Thyroid gland (tissue), 4 donors: ENCODE data around the gene STIM1.

ENCODE experiments used
- POLR2A ChIP-seq, 2 donors: fragments of 450-650 bp; IDR thresholded peaks; one replicate each; pipeline ENCODE4 v1.6.1; 2017; ENCODE audit warnings: antibody characterized with exemption in 2 of 2, mild to moderate bottlenecking in 2 of 2, moderate library complexity in 1 of 2
- TF ChIP-seq, protein P1 (sequence below), 6 experiments: fragments of 200-600 bp in 3 of 6; fragments of 450-650 bp in 3 of 6; sonication (generic) in 3 of 6; IDR thresholded peaks; one replicate each; pipeline ENCODE4 v1.5.1; 2016 to 2019; ENCODE audit warnings: antibody characterized with exemption in 6 of 6, mild to moderate bottlenecking in 2 of 6, inconsistent platforms in 1 of 6, moderate library complexity in 1 of 6

DNA sequence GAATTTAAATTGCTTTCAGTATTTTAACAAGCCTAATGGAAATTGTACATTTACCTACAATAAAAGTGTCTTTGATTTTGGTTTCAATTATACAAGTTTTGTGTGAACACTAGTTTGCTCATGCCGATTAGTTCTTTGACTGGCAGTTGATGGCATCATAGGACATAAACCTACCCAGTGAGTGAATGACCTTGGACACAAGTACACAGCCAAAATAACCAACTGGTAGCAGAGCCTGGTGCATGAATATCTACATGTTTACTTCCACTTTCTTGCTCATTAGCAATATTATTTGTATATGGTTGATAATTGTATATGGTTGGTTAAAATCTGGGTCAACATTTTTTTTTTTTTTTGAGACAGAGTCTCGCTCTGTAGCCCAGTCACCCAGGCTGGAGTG is 37.8 kb downstream of the STIM1 start:
- TF ChIP-seq, protein P1, sequence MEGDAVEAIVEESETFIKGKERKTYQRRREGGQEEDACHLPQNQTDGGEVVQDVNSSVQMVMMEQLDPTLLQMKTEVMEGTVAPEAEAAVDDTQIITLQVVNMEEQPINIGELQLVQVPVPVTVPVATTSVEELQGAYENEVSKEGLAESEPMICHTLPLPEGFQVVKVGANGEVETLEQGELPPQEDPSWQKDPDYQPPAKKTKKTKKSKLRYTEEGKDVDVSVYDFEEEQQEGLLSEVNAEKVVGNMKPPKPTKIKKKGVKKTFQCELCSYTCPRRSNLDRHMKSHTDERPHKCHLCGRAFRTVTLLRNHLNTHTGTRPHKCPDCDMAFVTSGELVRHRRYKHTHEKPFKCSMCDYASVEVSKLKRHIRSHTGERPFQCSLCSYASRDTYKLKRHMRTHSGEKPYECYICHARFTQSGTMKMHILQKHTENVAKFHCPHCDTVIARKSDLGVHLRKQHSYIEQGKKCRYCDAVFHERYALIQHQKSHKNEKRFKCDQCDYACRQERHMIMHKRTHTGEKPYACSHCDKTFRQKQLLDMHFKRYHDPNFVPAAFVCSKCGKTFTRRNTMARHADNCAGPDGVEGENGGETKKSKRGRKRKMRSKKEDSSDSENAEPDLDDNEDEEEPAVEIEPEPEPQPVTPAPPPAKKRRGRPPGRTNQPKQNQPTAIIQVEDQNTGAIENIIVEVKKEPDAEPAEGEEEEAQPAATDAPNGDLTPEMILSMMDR (IDR thresholded peaks at IDR 0.05) = no peak
- no peak for TF ChIP-seq POLR2A (IDR thresholded peaks at IDR 0.05)
